HG03457 (cell line): ENCODE results near the gene UBE3C.
"Not testable (repeated sequence)": the region's sequence is repeated elsewhere in the genome, so short reads cannot be mapped to it uniquely, and the experiment has no call there.

Experiments
- ATAC-seq: cut with Tn5 transposase; IDR thresholded peaks from one replicate; pipeline ENCODE4 v1.9.1; 2021; ENCODE audit warnings: moderate number of reproducible peaks; ENCODE audit not compliant: unreplicated experiment

The UBE3C gene

GRCh38 chr7:157269341-157270059 lies 130.8 kb downstream of the UBE3C start:
- ATAC-seq, result no peak

- no peak for ATAC-seq
Observed at GRCh38 chr7:157270060-157270444, 131.3 kb downstream of the UBE3C start.

- no peak for ATAC-seq
Observed at GRCh38 chr7:157271315-157271990, 132.7 kb downstream of the UBE3C start.

GRCh38 chr7:157271991-157272324 lies 133.2 kb downstream of the UBE3C start:
- no peak for ATAC-seq

DNA sequence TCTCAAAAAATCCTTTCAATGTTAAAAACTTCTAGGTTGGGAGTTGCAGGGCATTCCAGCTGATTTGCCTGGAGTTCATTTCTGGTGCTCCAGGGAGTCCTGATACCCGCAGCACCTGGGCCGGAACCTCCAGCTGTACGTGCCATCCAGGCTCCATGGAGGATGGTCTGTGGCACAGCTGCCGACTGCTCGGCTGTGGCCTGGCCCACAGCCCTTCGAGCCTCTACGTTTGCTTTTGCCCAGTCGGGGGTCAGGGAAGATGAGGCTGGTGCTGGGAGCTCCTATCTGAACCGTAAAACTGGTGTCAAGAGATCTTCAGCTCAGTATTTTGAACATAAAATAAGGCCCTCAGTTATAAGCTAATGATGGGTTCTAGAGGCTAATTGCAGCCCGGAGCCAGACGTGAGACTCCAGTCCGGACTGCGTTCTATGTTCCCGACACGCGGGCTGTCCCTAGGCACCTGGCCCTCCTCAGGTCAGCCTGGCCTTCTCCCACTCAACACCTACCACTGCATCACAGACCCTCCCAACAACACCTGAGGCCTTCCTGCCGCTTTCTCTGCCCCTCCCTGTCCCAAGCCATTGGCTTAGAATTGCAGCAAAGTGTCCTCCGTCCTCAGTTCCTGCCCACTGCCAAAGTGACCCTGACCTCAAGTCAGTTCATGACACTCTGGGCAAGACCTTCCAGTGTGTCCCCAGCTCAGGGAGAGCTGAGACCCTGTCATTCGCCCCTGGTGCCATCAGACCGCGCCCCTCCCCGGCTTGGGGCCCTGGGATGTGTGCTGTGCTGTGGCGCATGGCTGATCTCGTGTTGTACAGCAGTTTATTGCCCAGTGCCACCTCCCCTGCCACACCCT lies 133.9 kb downstream of the UBE3C start:
- no peak for ATAC-seq

DNA sequence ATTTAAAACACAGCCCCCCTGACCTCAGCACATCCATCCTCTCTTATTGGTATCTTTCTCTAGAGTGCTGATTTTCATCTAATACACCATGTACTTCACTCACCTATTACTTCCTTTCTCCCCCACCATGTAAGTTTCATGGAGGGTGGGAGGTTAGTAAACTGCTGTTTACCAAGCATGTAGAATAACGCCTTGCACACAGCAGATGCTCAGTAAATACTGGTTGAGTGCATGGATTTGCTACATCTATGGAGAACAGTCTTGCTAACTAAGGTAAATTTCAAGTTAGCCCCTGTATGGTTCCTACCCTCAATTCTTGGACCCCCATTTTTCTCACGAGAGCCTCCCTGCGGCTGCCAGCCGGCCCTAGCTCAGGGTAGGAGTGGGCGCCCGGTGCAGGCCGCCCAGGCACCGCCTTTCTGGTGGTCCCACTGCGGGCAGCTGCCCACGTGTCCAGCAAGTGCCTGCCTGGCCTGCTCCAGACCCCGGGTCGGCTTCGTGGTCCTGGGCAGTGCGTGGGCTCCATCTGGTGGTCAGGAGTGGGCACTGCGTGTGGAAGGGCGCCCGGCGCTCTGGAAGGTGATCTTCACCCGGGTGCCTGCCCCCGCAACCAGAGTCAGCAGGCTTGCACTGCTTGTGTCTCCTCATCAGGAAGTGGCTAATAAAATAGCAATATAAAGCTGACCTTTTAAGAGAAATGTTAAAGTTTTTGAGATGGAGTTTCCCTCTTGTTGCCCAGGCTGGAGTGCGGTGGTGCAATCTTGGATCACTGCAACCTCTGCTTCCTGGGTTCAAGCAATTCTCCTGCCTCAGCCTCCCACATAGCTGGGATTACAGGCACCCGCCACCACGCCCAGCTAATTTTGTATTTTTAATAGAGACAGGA lies 134.7 kb downstream of the UBE3C start:
- peak; percentile 71 for ATAC-seq

GRCh38 chr7:157274094-157274634 lies 135.4 kb downstream of the UBE3C start:
- not testable (repeated sequence) for ATAC-seq

DNA sequence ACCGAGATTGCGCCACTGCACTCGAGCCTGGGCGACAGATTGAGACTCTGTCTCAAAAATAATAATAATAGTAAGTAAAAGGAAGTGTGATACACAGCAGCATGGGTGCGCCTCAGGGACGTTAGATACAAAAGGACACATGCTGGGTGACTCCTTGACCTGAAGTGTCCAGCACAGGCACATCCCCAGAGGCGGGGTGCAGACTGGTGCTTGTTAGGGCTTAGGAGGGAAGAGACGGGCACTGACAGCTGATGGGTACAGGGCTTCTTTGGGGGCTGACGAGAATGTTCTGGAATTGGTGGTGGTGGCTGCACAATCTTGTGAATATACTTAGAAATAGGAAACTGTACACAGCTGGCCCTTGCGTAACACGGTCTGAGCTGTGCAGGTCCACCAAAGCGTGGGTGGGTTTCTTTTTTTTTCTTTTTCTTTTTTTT lies 136.3 kb downstream of the UBE3C start:
- no peak for ATAC-seq

- no peak for ATAC-seq
Observed at GRCh38 chr7:157276091-157276561, 137.4 kb downstream of the UBE3C start.

- ATAC-seq, result no peak
Observed at GRCh38 chr7:157276731-157277562, 138.2 kb downstream of the UBE3C start.

DNA sequence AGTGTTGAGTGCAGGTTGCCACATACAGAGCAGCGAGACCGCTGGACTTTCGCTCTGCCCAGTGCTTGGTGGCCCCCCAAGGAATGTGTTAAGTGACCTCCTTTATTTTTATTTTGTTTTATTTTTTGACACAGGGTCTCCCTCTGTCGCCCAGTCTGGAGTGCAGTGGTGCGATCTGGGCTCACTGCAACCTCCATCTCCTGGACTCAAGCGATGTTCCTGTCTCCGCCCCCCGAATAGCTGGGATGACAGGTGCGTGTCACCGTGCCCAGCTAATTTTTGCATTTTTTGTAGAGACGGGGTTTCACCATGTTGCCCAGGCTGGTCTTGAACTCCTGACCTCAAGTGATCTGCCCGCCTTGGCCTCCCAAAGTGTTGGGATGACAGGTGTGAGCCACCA lies 138.8 kb downstream of the UBE3C start:
- not testable (repeated sequence) for ATAC-seq

- ATAC-seq, result no peak
Observed at GRCh38 chr7:157278167-157278790, 139.6 kb downstream of the UBE3C start.

DNA sequence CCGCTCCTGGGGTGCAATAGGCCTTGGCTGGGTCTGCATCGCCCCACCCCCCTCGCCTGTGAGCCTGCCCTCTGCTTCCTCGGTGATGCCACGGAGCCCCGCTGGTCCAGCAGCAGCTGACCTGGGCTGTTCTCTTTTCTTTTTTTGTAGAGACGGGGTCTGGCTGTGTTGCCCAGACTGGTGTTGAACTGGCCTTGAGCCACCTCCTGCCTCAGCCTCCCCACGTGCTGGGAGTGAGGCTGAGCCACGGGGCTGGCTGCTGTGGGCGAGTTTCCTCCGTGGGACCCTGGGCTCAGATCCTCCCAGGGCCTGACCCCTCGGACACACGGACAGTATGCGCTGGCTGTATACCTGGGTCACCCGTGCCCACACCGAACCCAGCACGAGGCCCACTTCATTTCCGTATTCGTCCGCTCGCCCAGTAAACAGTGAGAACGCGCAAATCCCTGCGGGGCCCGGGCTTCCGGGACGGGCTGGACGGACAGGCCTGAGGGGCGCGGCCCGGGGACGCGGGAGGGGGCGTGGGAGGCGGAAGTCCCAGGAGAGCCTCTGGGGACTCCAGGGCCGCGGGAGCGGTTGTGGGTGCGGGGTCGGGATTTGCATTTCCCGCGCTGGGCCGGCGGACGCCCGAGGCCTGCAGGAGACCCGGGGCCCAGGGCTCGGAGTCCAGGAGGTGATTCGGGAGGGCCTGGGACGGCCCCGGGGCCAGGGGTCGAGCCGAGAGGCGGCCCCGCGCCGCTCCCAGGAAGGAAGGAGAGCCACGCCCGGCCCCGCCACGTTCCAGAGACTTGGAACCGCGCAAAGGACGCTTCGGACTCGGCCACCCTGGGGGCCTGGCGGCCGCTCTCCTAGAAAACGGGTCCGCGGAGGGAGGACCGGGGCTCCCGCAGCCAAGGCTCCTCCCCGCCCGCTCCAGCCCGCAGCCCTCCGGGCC lies 140.3 kb downstream of the UBE3C start:
- no peak for ATAC-seq

GRCh38 chr7:157279741-157280215 lies 141.1 kb downstream of the UBE3C start:
- no peak for ATAC-seq

DNA sequence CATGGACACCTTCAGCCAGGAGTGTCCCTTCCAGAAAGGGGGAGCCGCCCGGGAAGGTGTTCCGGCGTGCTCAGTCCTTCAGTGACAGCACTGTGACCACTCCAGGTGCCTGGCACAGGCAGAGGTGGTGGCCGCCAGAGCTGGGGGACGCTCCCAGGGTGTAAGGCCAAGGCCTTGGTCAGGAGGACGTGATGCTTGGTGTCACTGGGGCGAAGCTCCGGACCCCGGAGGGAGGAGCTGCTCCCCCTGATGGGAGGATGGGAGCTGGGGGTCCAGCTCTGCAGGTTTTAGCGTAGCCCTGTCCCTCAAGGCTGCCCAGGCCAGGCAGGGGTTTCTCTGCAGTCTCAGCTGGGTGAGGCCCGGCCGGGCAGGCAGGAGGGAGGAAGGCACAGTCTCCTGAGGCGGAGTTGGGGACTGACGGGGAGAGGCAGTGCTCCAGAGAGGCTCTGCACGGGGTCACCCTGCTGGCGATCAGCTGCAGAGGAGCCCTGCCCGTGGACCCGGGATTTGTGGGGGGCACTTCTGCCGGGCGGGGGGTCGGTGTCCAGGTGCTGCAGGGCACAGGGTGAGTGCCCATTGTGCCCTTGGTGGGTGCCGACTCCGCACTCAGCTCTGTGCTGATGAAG lies 141.6 kb downstream of the UBE3C start:
- ATAC-seq, result no peak

- no peak for ATAC-seq
Observed at GRCh38 chr7:157281221-157281998, 142.7 kb downstream of the UBE3C start.
